ENCODE data around the gene CT55.
A peak's percentile ranks its signal among the peaks of the same experiment; 100 is the strongest.
"Not testable (repeated sequence)": the region's sequence is repeated elsewhere in the genome, so short reads cannot be mapped to it uniquely, and the experiment has no call there.

The CT55 gene

GRCh38 chrX:135170877-135171519, at the start of gene CT55:
Gene CT55 (minus strand): TSS chrX:135171398. CDS start chrX:135171171, 227 bp downstream.
- DNase-seq (ENCODE audit: low spot score), result no peak

DNA sequence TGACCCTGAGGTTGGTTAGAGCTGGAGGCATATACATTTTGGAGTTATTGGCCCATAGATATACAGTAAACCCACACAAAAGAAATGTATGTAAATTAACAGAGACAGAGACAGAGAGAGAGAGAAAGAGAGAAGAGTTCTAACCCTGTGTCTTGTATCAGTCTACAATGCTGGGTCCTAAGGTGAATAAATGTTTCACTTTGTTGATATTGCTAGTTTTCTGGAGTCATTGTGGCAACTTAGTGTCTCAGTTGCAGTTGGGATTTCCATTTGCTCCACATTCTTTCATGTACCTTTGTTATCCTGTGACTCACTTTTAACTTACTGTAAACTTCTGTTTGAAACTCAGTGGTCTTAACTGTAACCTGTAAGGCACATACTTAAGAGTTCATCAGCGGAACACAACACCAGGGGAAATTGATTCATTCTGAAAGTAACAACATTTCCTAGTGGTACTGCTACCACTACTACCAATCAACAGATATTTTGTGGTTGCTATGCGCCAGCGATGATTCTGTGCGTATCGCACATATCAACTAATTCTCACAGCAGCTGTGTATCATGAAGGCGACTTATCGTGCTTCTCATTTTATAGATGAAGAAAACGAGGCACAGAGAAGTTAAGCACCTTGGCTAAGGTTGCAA, 42.1 kb upstream of the CT55 start:
- no peak for DNase-seq (ENCODE audit: low spot score)

DNA sequence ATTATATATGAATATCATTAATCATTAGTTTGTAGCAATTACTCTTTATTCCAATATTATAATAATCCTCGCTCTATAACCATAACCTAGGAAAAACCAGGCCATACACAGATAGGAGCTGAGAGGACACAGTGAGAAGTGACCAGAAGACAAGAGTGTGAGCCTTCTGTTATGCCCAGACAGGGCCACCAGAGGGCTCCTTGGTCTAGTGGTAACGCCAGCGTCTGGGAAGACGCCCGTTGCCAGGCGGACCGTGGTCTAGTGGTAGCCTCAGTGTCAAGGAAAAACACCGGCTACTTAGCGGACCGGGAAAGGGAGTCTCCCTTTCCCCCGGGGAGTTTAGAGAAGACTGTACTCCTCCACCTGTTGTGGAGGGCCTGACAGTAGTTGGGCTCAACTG, 35.2 kb upstream of the CT55 start:
- not testable (repeated sequence) for DNase-seq (ENCODE audit: low spot score)

DNA sequence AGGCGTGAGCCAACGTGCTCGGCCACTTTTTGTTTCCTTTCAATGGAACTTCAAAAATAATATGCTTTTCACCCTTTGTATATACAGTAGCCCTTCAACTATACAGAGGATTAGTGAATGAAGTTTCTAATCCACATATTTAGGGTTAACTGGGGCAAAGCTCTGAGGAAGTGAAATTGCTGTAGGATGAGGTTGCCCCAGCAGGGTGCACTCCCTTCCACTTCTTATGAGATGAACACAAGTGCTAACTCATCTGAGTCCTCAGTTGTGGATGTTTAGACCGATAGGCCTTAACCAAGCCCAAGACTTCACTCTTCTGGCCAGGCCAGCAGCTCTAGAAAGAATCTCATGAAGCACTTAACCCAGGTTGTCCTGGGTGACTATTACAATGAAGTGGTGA, 29.1 kb upstream of the CT55 start:
- no peak for DNase-seq (ENCODE audit: low spot score)

- DNase-seq (ENCODE audit: low spot score), result no peak
Measured at GRCh38 chrX:135194684-135195083, 23.5 kb upstream of the CT55 start.

GRCh38 chrX:135193740-135194139, 22.5 kb upstream of the CT55 start:
- DNase-seq (ENCODE audit: low spot score), result no peak

GRCh38 chrX:135191838-135192237, 20.6 kb upstream of the CT55 start:
- no peak for DNase-seq (ENCODE audit: low spot score)

DNA sequence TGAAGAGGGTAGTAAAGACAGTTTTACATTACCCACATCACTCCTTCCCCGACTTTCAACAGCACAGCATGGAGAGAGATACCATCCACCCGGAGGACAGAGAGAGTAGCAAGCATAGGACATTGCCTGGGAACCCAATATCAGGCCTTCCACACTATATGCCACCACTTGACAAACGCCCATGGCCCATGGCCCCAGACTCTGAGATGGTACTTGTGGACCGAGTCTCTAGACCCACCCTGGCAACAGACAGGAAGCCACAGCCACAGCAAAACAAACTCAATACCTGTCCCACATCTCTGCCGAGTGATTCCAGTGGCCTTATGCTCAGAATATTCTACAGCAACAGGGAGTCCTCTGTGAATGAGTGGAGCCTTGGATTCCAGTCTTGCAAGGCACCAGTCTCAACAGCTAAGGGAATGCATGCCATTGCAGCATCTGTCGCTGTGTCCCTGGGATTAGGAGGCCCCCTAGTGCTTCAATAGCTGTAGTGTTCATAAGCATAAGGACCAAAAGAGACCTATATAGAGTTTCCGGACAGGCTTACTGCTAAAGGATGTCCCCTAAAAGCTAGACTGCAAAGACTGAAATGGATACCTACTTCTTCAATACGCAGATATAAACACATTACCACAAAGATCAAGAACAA, 14.7 kb upstream of the CT55 start:
- peak; percentile 67 for DNase-seq (ENCODE audit: low spot score)

GRCh38 chrX:135178636-135179035, 7.4 kb upstream of the CT55 start:
- no peak for DNase-seq (ENCODE audit: low spot score)

- no peak for DNase-seq (ENCODE audit: low spot score)
Measured at GRCh38 chrX:135170468-135170867, 730 bp downstream of the CT55 start.

DNA sequence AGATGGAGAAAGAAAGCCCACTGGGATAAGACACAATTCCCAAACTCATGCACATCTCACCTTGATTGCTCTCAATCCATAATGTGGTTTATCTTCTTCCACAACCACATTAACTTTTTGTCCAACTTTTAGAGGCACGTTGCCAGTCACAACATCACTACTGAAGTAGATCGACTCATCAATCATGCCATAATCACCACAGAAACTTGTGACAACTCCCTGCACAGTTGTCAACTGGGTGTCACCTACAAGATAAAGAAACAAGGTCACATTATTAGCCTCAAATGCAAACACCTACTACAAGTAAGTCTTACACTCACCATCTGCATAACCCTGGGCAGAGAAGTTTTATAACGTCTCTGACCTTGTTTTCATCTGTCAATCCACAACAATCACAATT, 1.7 kb downstream of the CT55 start:
- not testable (repeated sequence) for DNase-seq (ENCODE audit: low spot score)

- DNase-seq (ENCODE audit: low spot score), result no peak
Measured at GRCh38 chrX:135168486-135168885, 2.7 kb downstream of the CT55 start.

- not testable (repeated sequence) for DNase-seq (ENCODE audit: low spot score)
Measured at GRCh38 chrX:135154688-135155087, 16.5 kb downstream of the CT55 start.

GRCh38 chrX:135126145-135126544, 45.1 kb downstream of the CT55 start:
- not testable (repeated sequence) for DNase-seq (ENCODE audit: low spot score)

DNA sequence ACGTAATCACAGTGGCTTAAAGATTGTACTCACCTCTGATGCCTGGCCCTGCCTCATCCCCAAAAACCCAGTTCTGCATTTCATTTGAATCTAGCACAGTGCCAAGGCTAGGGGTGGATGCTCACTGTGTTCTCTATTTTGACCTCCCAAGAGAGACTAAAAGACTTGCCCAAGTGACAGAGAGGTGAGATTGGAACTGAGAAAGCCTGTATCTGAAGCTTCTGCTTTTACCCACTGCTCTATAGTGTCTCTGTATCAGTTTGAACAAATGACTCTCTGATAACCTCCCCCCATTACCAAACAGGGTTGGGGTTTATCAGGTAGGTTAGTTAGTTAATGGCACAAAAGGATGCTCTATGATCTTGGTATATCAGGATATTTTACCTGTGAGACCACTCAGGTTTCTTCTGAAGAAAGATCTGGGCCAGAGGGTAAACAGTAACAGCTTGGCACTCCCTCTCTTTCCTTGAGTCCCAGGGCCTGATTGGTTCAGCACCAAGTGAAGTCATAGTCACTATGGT, 51.1 kb downstream of the CT55 start, which contains the start of gene ETDB:
ETDB (minus strand) TSS at position 471 of the 521 bp plus-strand sequence. CDS start 1,265 bp downstream, outside the sequence.
- not testable (repeated sequence) for DNase-seq (ENCODE audit: low spot score)

GRCh38 chrX:135116064-135116463, 55.1 kb downstream of the CT55 start:
- not testable (repeated sequence) for DNase-seq (ENCODE audit: low spot score)

GRCh38 chrX:135114392-135114791, 56.8 kb downstream of the CT55 start:
- no peak for DNase-seq (ENCODE audit: low spot score)

- no peak for DNase-seq (ENCODE audit: low spot score)
Measured at GRCh38 chrX:135112743-135113142, 58.5 kb downstream of the CT55 start.

DNA sequence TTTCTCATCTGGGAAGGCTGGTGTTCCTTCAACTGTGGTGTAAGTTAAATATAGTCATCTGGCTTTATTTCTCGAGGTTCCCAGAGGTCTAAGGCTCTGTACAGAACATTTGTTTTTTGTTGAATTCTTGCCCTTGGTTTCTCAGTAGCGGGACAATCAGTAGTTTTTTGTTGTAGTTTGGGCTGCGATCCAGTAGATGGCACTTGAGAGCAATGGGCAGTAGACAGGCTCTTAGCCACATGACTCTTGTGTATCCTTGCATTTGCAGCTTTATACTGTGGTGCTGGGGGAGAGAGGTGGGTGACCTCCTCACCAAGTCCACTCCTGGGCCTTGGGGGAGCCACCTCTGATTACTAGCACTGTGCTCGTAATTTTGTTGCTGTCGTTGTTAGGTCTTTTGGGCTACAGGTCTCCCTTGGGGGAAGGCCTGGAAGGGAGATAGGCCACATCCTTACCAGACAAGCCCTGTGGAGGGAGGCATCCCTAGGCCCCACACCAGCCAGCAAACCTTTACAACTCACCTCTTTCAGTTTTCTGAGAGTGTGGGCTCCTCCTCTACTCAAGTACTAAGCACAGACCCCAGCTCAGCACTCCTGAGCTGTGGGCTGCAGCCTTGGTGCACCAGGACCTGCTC, 59.0 kb downstream of the CT55 start:
- DNase-seq (ENCODE audit: low spot score), result peak; percentile 54

DNA sequence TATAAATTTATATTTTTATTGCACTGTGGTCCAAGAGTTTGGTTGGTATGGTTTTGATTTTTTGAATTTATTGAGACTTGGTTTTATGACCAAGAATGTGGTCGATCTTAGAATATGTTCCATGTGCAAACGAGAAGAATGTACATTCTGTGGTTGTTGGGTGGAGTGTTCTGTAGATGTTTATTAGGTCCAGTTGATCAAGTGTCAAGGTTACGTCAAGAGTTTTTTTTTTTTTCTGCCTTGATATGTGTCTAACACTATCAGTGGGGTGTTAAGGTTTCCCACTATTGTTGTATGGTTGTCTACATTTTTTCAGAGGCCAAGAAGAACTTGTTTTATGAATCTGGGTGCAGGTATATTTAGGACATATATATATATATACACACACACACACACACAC, 61.6 kb downstream of the CT55 start:
- DNase-seq (ENCODE audit: low spot score), result no peak
